K562 (cell line): ENCODE results near the gene UNC119. TPM values are rescaled to one million over a fixed set of nuclear protein-coding genes. Genes with fewer than 3 reads are reported as not detected.

Experiments
- ATAC-seq: fragments of 200-7000 bp; cut with Tn5 transposase; 3 replicates; pipeline ENCODE4 v1.9.1; 2020; ENCODE audit warnings: moderate library complexity
- BruUV-seq: library from RNA; stranded (reverse); fragments of 400-500 nt; replicated peaks from 2 replicates; lab custom pipeline; 2021; lab: Mats Ljungman, UMichigan
- CTCF ChIA-PET: fragments of 300-600 bp; formaldehyde crosslinking; extraction: SDS; loops from one replicate; lab custom pipeline; 2021; ENCODE audit warnings: low intra/inter-chr PET ratio; lab: Yijun Ruan, JAX
- POLR2A ChIA-PET: fragments of 300-600, 350-650 bp; sonication (Branson Sonifier 250); formaldehyde crosslinking; extraction: SDS; loops from one replicate; lab custom pipeline; 2021; ENCODE audit warnings: antibody characterized with exemption, inconsistent platforms; lab: Yijun Ruan, JAX
- DNase-seq, 4 experiments: peaks; one replicate each; pipeline versions ENCODE4 v3.0.0 to v3.0.0-alpha.2; 2011 to 2018; ENCODE audit warnings: low spot score in 3 of 4, mixed read lengths in 3 of 4; ENCODE audit errors: extremely low read depth in 1 of 4
- FAIRE-seq: peaks from 2 replicates; lab custom pipeline; 2011; peaks lifted over from hg19 to GRCh38; lab: Jason Lieb, UNC
- H2AFZ ChIP-seq: 2 replicates; pipeline ENCODE4 v1.6.0; 2011; ENCODE audit warnings: low read depth, low read length, control low read depth, inconsistent platforms
- H3K27ac ChIP-seq: fragments of 200-600 bp; 3 replicates; pipeline ENCODE4 v1.8.0; 2011; ENCODE audit warnings: low read depth, mild to moderate bottlenecking, control low read depth, inconsistent platforms, low read length, moderate library complexity, mixed read lengths; ENCODE audit errors: extremely low read depth
- H3K27me3 ChIP-seq, 2 experiments: fragments of 300-600 bp in 1 of 2; 2 replicates in 1 of 2; 3 replicates in 1 of 2; pipeline versions ENCODE4 v1.6.0 to v1.8.0; 2011; ENCODE audit warnings: inconsistent platforms in 2 of 2, low read length in 2 of 2, mild to moderate bottlenecking in 1 of 2, mixed read lengths in 1 of 2, moderate library complexity in 1 of 2; ENCODE audit not compliant: control insufficient read depth in 2 of 2, insufficient read depth in 2 of 2
- H3K36me3 ChIP-seq: fragments of 300-600 bp; 3 replicates; pipeline ENCODE4 v1.8.0; 2011; ENCODE audit warnings: mild to moderate bottlenecking, low read length, inconsistent platforms; ENCODE audit not compliant: control insufficient read depth, insufficient read depth
- H3K4me1 ChIP-seq, 2 experiments: fragments of 200-600 bp in 1 of 2; replicated peaks in 1 of 2; 2 replicates in 1 of 2; 3 replicates in 1 of 2; pipeline versions ENCODE4 v1.5.1 to v1.8.0; 2011; ENCODE audit warnings: inconsistent platforms in 2 of 2, low read length in 2 of 2, mild to moderate bottlenecking in 1 of 2, mixed read lengths in 1 of 2, moderate library complexity in 1 of 2; ENCODE audit not compliant: control insufficient read depth in 2 of 2, insufficient read depth in 2 of 2
- H3K4me2 ChIP-seq: 2 replicates; pipeline ENCODE4 v1.6.1; 2011; ENCODE audit warnings: low read length, control low read depth, inconsistent platforms, mixed read lengths; ENCODE audit not compliant: insufficient read depth
- H3K4me3 ChIP-seq: fragments of 200-600 bp; sonication (generic), shearing (Covaris generic); 2 replicates; pipeline ENCODE4 v1.5.1; 2016; ENCODE audit warnings: control low read depth, inconsistent platforms
- H3K79me2 ChIP-seq: fragments of 200-600 bp; 3 replicates; pipeline ENCODE4 v1.8.0; 2011; ENCODE audit warnings: low read length, inconsistent platforms; ENCODE audit not compliant: control insufficient read depth, insufficient read depth
- H3K9ac ChIP-seq, 2 experiments: 2 replicates each; pipeline versions ENCODE4 v1.6.0 to v1.6.1; 2011; ENCODE audit warnings: low read depth in 2 of 2, low read length in 2 of 2, control low read depth in 1 of 2, inconsistent platforms in 1 of 2, mild to moderate bottlenecking in 1 of 2, mixed read lengths in 1 of 2; ENCODE audit not compliant: insufficient read depth in 1 of 2
- H3K9me1 ChIP-seq: one replicate; pipeline ENCODE4 v1.6.0; 2011; ENCODE audit warnings: inconsistent platforms, mild to moderate bottlenecking, low read length, moderate library complexity; ENCODE audit not compliant: control insufficient read depth, insufficient read depth
- H3K9me3 ChIP-seq: replicated peaks from 2 replicates; pipeline ENCODE4 v1.5.1; 2011; ENCODE audit warnings: low read depth, low read length, inconsistent platforms; ENCODE audit not compliant: control insufficient read depth, insufficient read depth
- H4K20me1 ChIP-seq: replicated peaks from 2 replicates; pipeline ENCODE4 v1.6.1; 2011; ENCODE audit warnings: low read length, inconsistent platforms, mixed read lengths; ENCODE audit not compliant: control insufficient read depth, insufficient read depth
- ARHGAP35 ChIP-seq: fragments of 450-650 bp; IDR thresholded peaks from 2 replicates; pipeline ENCODE4 v1.6.1; 2018; ENCODE audit not compliant: partially characterized antibody
- GATAD2B ChIP-seq: fragments of 450-650 bp; IDR thresholded peaks from 2 replicates; pipeline ENCODE4 v1.6.1; 2017; ENCODE audit warnings: mild to moderate bottlenecking, borderline replicate concordance
- KLF13 ChIP-seq: fragments of 450-650 bp; IDR thresholded peaks from 2 replicates; pipeline ENCODE4 v1.6.1; 2016; ENCODE audit warnings: missing genetic modification characterization, low read depth, mild to moderate bottlenecking, missing compliant biosample characterization, moderate library complexity, borderline replicate concordance
- NFYB ChIP-seq: IDR thresholded peaks from 2 replicates; pipeline ENCODE4 v1.6.1; 2011; ENCODE audit warnings: mild to moderate bottlenecking, moderate library complexity; ENCODE audit not compliant: insufficient read length; ENCODE audit errors: extremely low read depth
- SMAD4 ChIP-seq: fragments of 250-450 bp; sonication (Bioruptor Pico); conservative IDR thresholded peaks from 2 replicates; pipeline ENCODE4 v1.8.0; 2021; ENCODE audit warnings: inconsistent platforms, mild to moderate bottlenecking, moderate library complexity
- SPI1 ChIP-seq: IDR thresholded peaks from 2 replicates; pipeline ENCODE4 v1.6.1; 2011; ENCODE audit warnings: low read depth, low read length, control low read depth, borderline replicate concordance
- SUPT5H ChIP-seq: fragments of 450-650 bp; IDR thresholded peaks from 2 replicates; pipeline ENCODE4 v1.6.1; 2016
- THAP7 ChIP-seq: fragments of 250-450 bp; sonication (Bioruptor Pico); IDR thresholded peaks from 2 replicates; pipeline ENCODE4 v1.5.0; 2021
- ZFP30 ChIP-seq: fragments of 250-450 bp; sonication (Bioruptor Pico); IDR thresholded peaks from 2 replicates; pipeline ENCODE4 v1.8.0; 2022; ENCODE audit warnings: moderate library complexity, mild to moderate bottlenecking, inconsistent platforms, borderline replicate concordance
- ZKSCAN3 ChIP-seq: fragments of 250-450 bp; sonication (Bioruptor Pico); IDR thresholded peaks from 2 replicates; pipeline ENCODE4 v1.4.0; 2020
- ZKSCAN8 ChIP-seq: fragments of 200-800 bp; sonication (Bioruptor generic); IDR thresholded peaks from 2 replicates; pipeline ENCODE4 v1.6.1; 2016; ENCODE audit warnings: missing genetic modification characterization, missing compliant biosample characterization
- ZNF165 ChIP-seq: fragments of 250-450 bp; sonication (Bioruptor Pico); IDR thresholded peaks from 2 replicates; pipeline ENCODE4 v1.4.0; 2020; ENCODE audit warnings: borderline replicate concordance
- ZNF232 ChIP-seq: sonication (generic); formaldehyde crosslinking; IDR thresholded peaks from 2 replicates; pipeline ENCODE4 v1.8.0; 2022; ENCODE audit warnings: mild to moderate bottlenecking, missing genetic modification reagents
- ZNF324 ChIP-seq: fragments of 250-450 bp; sonication (Bioruptor Pico); IDR thresholded peaks from 2 replicates; pipeline ENCODE4 v1.4.0; 2020; ENCODE audit warnings: mild to moderate bottlenecking
- WGBS: fragments of 100-300 bp; shearing (Covaris generic); methylation state at CpG from one replicate; pipeline ENCODE4 v1.1.6; 2016; ENCODE audit warnings: low coverage, mixed read lengths; ENCODE audit not compliant: insufficient coverage; ENCODE audit errors: missing lambda C conversion rate; 5-methylcytosine and 5-hydroxymethylcytosine counted together
- in situ Hi-C: fragments of 300-500 bp; cut with MboI; formaldehyde crosslinking; loops from 4 replicates; pipeline ENCODE4 v1.15.0; 2018; ENCODE audit warnings: inconsistent platforms, mixed read lengths
- intact Hi-C: fragments of 100-400 bp; cut with micrococcal nuclease; formaldehyde crosslinking; loops from 2 replicates; pipeline ENCODE4 v1.14.2; 2022
- polyA plus RNA-seq, 8 experiments: library from polyadenylated mRNA; depleted of rRNA in 4 of 8; stranded (reverse) in 5 of 8; unstranded in 3 of 8; fragments of >200 nt; fragmentation: Nextera tagmentation in 2 of 8; fragmentation: Illumina TruSeq in 1 of 8; extraction: Ambion mirVana in 2 of 8; extraction: Trizol in 1 of 8; gene quantifications; 2 replicates each; pipeline versions ENCODE4 v1.2.1 to v1.2.3, GENCODE V29; 2011 to 2014; ENCODE audit warnings: inconsistent platforms in 1 of 8, missing spikeins in 1 of 8
- total RNA-seq, 7 experiments: library from RNA; depleted of rRNA in 6 of 7; stranded (reverse); fragments of >200 nt in 6 of 7; fragmentation: Illumina TruSeq in 2 of 7; extraction: Trizol in 2 of 7; gene quantifications; 2 replicates each; pipeline versions ENCODE4 v1.2.1 to v1.2.3, GENCODE V29; 2011 to 2021; ENCODE audit warnings: low replicate concordance in 1 of 7

UNC119 gene
- total and polyA plus RNA-seq, 9 of the 15 experiments (the other 6 are each of a cell fraction or from before 2014, with no cell fraction given): 0.37 to 47.7 (median 16.3) TPM

- H3K27ac ChIP-seq: no peak overlapping the region
- no peaks in the 10 kb centered on the region for H3K9me1 ChIP-seq
- TF ChIP-seq SPI1 (peak; percentile 91), ARHGAP35 (no peak)
- ATAC-seq (no peak), DNase-seq (no peak), FAIRE-seq (peak; percentile 6)
- H3K4me1 ChIP-seq: peaks cover 0 to 22% of the 10 kb centered on the region in 2 experiments; a peak in 2 of 5 replicates
- ChIA-PET POLR2A (no interaction called here), CTCF (no interaction called here)
- no peaks in the 10 kb centered on the region; the same call in 1 of the 2 replicates for H3K9me3 ChIP-seq
- H3K27me3 ChIP-seq: peaks cover 5 to 43% of the 10 kb centered on the region in 2 experiments; a peak in 3 of 5 replicates
- H3K36me3 ChIP-seq: no peaks in the 10 kb centered on the region
- intact Hi-C loops (no loop called here), in situ Hi-C loops (no loop called here)
- H3K4me3 ChIP-seq: no peak overlapping the region
- 3% methylated on average over 6 of the region's 6 CpGs for WGBS
- H2AFZ ChIP-seq: no peak overlapping the region
- no peaks in the 10 kb centered on the region for H4K20me1 ChIP-seq
- H3K79me2 ChIP-seq: no peaks in the 10 kb centered on the region
- H3K9ac ChIP-seq: no peak overlapping the region
- H3K4me2 ChIP-seq: no peak overlapping the region
- BruUV-seq: no TSS peak
These were observed 34.3 kb downstream of the UNC119 start for GRCh38 chr17:28518132-28518531.

- DNase-seq (no peak), ATAC-seq (no peak), FAIRE-seq (no peak)
- H3K9ac ChIP-seq: no peak overlapping the region
- ChIA-PET CTCF (no interaction called here), POLR2A (no interaction called here)
- peaks cover 2 to 39% of the 10 kb centered on the region in 2 experiments; a peak in 2 of 5 replicates for H3K27me3 ChIP-seq
- H3K9me3 ChIP-seq: no peaks in the 10 kb centered on the region; the same call in 1 of the 2 replicates
- no peak overlapping the region for H3K27ac ChIP-seq
- no peaks in the 10 kb centered on the region for H3K9me1 ChIP-seq
- no peaks in the 10 kb centered on the region for H3K36me3 ChIP-seq
- intact Hi-C loops: no loop called here
- peaks cover 6% of the 10 kb centered on the region for H4K20me1 ChIP-seq
- no peak for TF ChIP-seq KLF13
- no peak for TF ChIP-seq ZNF324 (CRISPR knock-in tag)
- no peak for TF ChIP-seq THAP7
- TF ChIP-seq ZFP30 (CRISPR knock-in tag): no peak
- TF ChIP-seq ZKSCAN8: no peak
- no peak for TF ChIP-seq SMAD4 (CRISPR knock-in tag)
- TF ChIP-seq SUPT5H: no peak
- TF ChIP-seq ZKSCAN3: no peak
- no peak for TF ChIP-seq NFYB
- TF ChIP-seq ZNF232: no peak
- no peak for TF ChIP-seq GATAD2B
- TF ChIP-seq ZNF165 (CRISPR knock-in tag): no peak
- in situ Hi-C loops: no loop called here
- 8% methylated on average over 1 of the region's 1 CpG for WGBS
- no peak overlapping the region for H2AFZ ChIP-seq
- BruUV-seq: no TSS peak
- no peak overlapping the region for H3K4me2 ChIP-seq
- H3K4me3 ChIP-seq: no peak overlapping the region
- peaks cover 0 to 11% of the 10 kb centered on the region in 2 experiments; a peak in 2 of 5 replicates for H3K4me1 ChIP-seq
- no peaks in the 10 kb centered on the region for H3K79me2 ChIP-seq
These were observed 36.9 kb downstream of the UNC119 start for GRCh38 chr17:28515518-28515917.
